H1 (cell line): Measurements from ENCODE around the gene BGN. TPM values are rescaled to one million over a fixed set of nuclear protein-coding genes. Genes with fewer than 3 reads are reported as not detected.

Experiments used
- CHD1 ChIP-seq: IDR thresholded peaks from 2 replicates; pipeline ENCODE4 v1.6.1; 2012; ENCODE audit warnings: low read depth, low read length, improper control_type of control experiment
- NANOG ChIP-seq: IDR thresholded peaks from 2 replicates; pipeline ENCODE4 v1.6.1; 2011; ENCODE audit warnings: low read length, low read depth, mild to moderate bottlenecking, inconsistent platforms; ENCODE audit not compliant: insufficient read depth, poor library complexity, severe bottlenecking
- polyA plus RNA-seq, 7 experiments: library from polyadenylated mRNA; depleted of rRNA in 3 of 7; stranded (reverse) in 5 of 7; unstranded in 2 of 7; fragments of >200 nt in 5 of 7; fragments of 200-250 nt in 2 of 7; gene quantifications; 1 replicate in 5 of 7; 2 replicates in 1 of 7; 4 replicates in 1 of 7; pipeline versions ENCODE4 v1.2.1 to v1.2.3, GENCODE V29; 2011 to 2013; ENCODE audit warnings: missing spikeins in 2 of 7, mixed read lengths in 2 of 7
- total RNA-seq: library from RNA; stranded (reverse); fragmentation: NEBNext Ultra II Directional; extraction: Animal tissue kit (Norgen Biotek cat#: 25700); gene quantifications from 2 replicates; pipeline ENCODE4 v1.2.1, GENCODE V29; 2021

Gene BGN
- total and polyA plus RNA-seq, 2 of the 8 experiments (the other 6 are each of a cell fraction or from before 2014, with no cell fraction given) = 1.8 to 2.4 TPM

DNA sequence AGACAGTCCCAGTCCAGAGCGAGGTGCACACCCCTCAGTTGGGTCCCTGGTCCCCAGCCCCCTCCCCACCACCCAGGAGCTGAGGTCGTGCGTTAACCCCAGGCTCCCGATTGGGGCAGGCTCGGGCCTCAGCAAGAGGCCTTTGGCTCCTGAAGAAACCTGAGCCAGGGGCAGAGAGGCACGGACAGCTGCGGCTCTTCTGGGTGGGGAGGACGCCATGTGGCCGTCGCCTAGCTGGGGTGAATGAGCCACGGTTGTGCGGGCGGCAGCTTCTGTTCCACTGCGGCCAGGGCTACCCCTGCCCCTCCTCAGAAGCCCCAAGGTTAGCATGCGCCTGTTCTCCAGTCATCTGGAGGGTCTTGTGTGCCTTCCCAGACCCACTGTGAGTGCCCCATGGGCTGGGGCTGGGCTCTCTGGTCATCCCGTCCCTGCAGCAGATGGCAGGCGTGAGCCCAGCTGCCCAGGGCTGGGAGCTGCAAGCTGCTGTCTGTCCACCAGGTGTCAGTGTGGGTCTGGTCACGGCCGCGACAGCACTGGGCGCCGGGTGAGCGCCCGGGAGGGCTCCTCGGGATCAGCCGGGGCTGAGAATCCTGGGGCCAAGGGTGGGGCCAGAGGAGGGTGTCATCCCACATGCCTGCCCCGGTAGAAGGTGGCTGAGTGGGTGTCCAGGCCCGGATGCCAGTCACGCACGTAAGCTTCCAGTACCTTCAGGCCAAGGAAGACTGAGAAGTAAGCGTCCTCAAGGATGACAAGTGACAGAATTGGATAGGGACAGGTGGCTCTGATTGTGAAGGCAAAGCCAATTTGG, 44.6 kb downstream of the BGN start (continued):
- TF ChIP-seq CHD1 (no peak), NANOG (no peak)
